B cell (primary cell): Measurements from ENCODE around the gene CCDC50. TPM values are rescaled to one million over a fixed set of nuclear protein-coding genes. Genes with fewer than 3 reads are reported as not detected.

ENCODE experiments used
- ATAC-seq: fragments of 200-7000 bp; cut with Tn5 transposase; one replicate; pipeline ENCODE4 v1.10.0; 2021; ENCODE audit warnings: low read depth, mild to moderate bottlenecking, moderate number of reproducible peaks, moderate library complexity
- CTCF ChIA-PET: fragments of 350-600 bp; sonication (Branson Sonifier 250); formaldehyde crosslinking; loops from one replicate; lab custom pipeline; 2021; ENCODE audit warnings: antibody characterized with exemption, inconsistent platforms; lab: Charles Lee
- POLR2A ChIA-PET: fragments of 350-600 bp; sonication (Branson Sonifier 250); formaldehyde crosslinking; loops from one replicate; lab custom pipeline; 2021; ENCODE audit warnings: antibody characterized with exemption; lab: Charles Lee
- DNase-seq: peaks from one replicate; pipeline ENCODE4 v3.0.0; 2013
- H2AFZ ChIP-seq: 2 replicates; pipeline ENCODE4 v1.6.1; 2012; ENCODE audit warnings: mild to moderate bottlenecking, low read depth, low read length; ENCODE audit not compliant: insufficient read depth, poor library complexity, severe bottlenecking
- H3K27ac ChIP-seq, 2 donors: 1 replicate in 1 of 2; 2 replicates in 1 of 2; pipeline ENCODE4 v1.5.1; 2012 to 2013; ENCODE audit warnings: low read length in 2 of 2, mild to moderate bottlenecking in 2 of 2, moderate library complexity in 1 of 2
- H3K27me3 ChIP-seq, 4 experiments: fragments of 200-600 bp in 1 of 4; sonication (generic) in 1 of 4; replicated peaks in 1 of 4; 1 replicate in 2 of 4; 2 replicates in 2 of 4; pipeline versions ENCODE4 v1.6.1 to v1.7.0; 2013 to 2016; ENCODE audit warnings: low read length in 3 of 4, mild to moderate bottlenecking in 2 of 4, mixed read lengths in 1 of 4, moderate library complexity in 1 of 4; ENCODE audit not compliant: insufficient read depth in 4 of 4, control insufficient read depth in 3 of 4; ENCODE audit errors: control extremely low read depth in 1 of 4
- H3K36me3 ChIP-seq, 2 experiments: replicated peaks in 1 of 2; 1 replicate in 1 of 2; 2 replicates in 1 of 2; pipeline versions ENCODE4 v1.6.1 to v1.7.1; 2013; ENCODE audit warnings: low read length in 1 of 2; ENCODE audit not compliant: insufficient read depth in 2 of 2, control insufficient read depth in 1 of 2; ENCODE audit errors: control extremely low read depth in 1 of 2, extremely low read depth in 1 of 2
- H3K4me1 ChIP-seq, 2 donors: fragments of 200-600 bp in 1 of 2; sonication (generic) in 1 of 2; 1 replicate in 1 of 2; 2 replicates in 1 of 2; pipeline versions ENCODE4 v1.5.1 to v1.6.1; 2013 to 2017; ENCODE audit warnings: low read length in 2 of 2; ENCODE audit not compliant: control insufficient read depth in 2 of 2, insufficient read depth in 2 of 2
- H3K4me2 ChIP-seq: replicated peaks from 2 replicates; pipeline ENCODE3; 2012; ENCODE audit warnings: mild to moderate bottlenecking, low read depth, low read length; ENCODE audit not compliant: poor library complexity, severe bottlenecking
- H3K4me3 ChIP-seq, 5 experiments: fragments of 200-600 bp in 1 of 5; sonication (generic) in 1 of 5; 1 replicate in 3 of 5; 2 replicates in 2 of 5; pipeline versions ENCODE4 v1.5.1 to v1.7.0; 2011 to 2016; ENCODE audit warnings: low read length in 4 of 5, mild to moderate bottlenecking in 4 of 5, low read depth in 2 of 5, control low read depth in 1 of 5, moderate library complexity in 1 of 5; ENCODE audit not compliant: insufficient read depth in 1 of 5; ENCODE audit errors: control extremely low read depth in 1 of 5, extremely low read depth in 1 of 5
- H3K79me2 ChIP-seq: fragments of 200-600 bp; sonication (generic); one replicate; pipeline ENCODE4 v1.6.0; 2016; ENCODE audit warnings: low read length; ENCODE audit not compliant: control insufficient read depth, insufficient read depth
- H3K9ac ChIP-seq: fragments of 200-600 bp; sonication (generic); 2 replicates; pipeline ENCODE4 v1.6.1; 2017; ENCODE audit warnings: mild to moderate bottlenecking, low read length, moderate library complexity
- H3K9me3 ChIP-seq, 3 donors: one replicate each; pipeline versions ENCODE4 v1.6.1 to v1.7.1; 2013; ENCODE audit warnings: low read length in 2 of 3; ENCODE audit not compliant: control insufficient read depth in 2 of 3, insufficient read depth in 1 of 3; ENCODE audit errors: control extremely low read depth in 1 of 3
- H4K20me1 ChIP-seq: 2 replicates; pipeline ENCODE4 v1.6.0; 2012; ENCODE audit warnings: mild to moderate bottlenecking, low read length; ENCODE audit not compliant: insufficient read depth, control insufficient read depth, poor library complexity, severe bottlenecking
- H3K27ac Mint-ChIP-seq: one replicate; pipeline ENCODE4 v1.8.0; 2021; ENCODE audit warnings: mixed read lengths
- H3K27me3 Mint-ChIP-seq: one replicate; pipeline ENCODE4 v1.8.0; 2021; ENCODE audit warnings: mixed read lengths
- H3K4me1 Mint-ChIP-seq: one replicate; pipeline ENCODE4 v1.8.0; 2021; ENCODE audit warnings: mixed read lengths
- H3K4me3 Mint-ChIP-seq: one replicate; pipeline ENCODE4 v1.8.0; 2021; ENCODE audit warnings: mixed read lengths
- H3K9me3 Mint-ChIP-seq: one replicate; pipeline ENCODE4 v1.8.0; 2022; ENCODE audit warnings: mixed read lengths; ENCODE audit not compliant: insufficient read depth
- CTCF ChIP-seq: fragments of 200-600 bp; IDR thresholded peaks from one replicate; pipeline ENCODE4 v1.8.0; 2022; ENCODE audit warnings: antibody characterized with exemption, mild to moderate bottlenecking
- EZH2 ChIP-seq: IDR thresholded peaks from 2 replicates; pipeline ENCODE4 v1.6.1; 2012; ENCODE audit warnings: borderline replicate concordance, low read depth, mild to moderate bottlenecking, moderate library complexity, low read length; ENCODE audit not compliant: insufficient read depth, poor library complexity, severe bottlenecking
- WGBS: methylation state at CpG from one replicate; pipeline ENCODE4 v1.1.5; 2013; ENCODE audit warnings: missing lambda C conversion rate; ENCODE audit not compliant: insufficient coverage; 5-methylcytosine and 5-hydroxymethylcytosine counted together
- intact Hi-C: fragments of 100-400 bp; cut with micrococcal nuclease; formaldehyde crosslinking; loops from one replicate; pipeline ENCODE4 v1.10.0; 2022
- polyA plus RNA-seq: library from polyadenylated mRNA; depleted of rRNA; stranded (reverse); fragments of >200 nt; gene quantifications from 2 replicates; pipeline ENCODE4 v1.2.3, GENCODE V29; 2012
- total RNA-seq, 2 donors: library from RNA; stranded (reverse); fragments of 120-200 nt in 1 of 2; gene quantifications; 1 replicate in 1 of 2; 2 replicates in 1 of 2; pipeline versions ENCODE4 v1.2.3 to v1.2.4, GENCODE V29; 2013 to 2022

The CCDC50 gene
- total and polyA plus RNA-seq, 2 donors (not counting 1 experiment from before 2014, with no cell fraction given): 48.7 to 121 TPM

GRCh38 chr3:191358929-191359328, 29.7 kb downstream of the CCDC50 start:
- Histone ChIP-seq H2AFZ (no peak overlapping the region), H3K4me1 (peaks cover 27 to 29% of the 10 kb centered on the region in 2 donors), H3K27me3 (no peaks in the 10 kb centered on the region), H3K27ac (peak overlapping the region in 1 of 2 donors; percentile 63), H4K20me1 (no peaks in the 10 kb centered on the region), H3K9me3 (no peaks in the 10 kb centered on the region), H3K79me2 (peaks cover 52% of the 10 kb centered on the region), H3K4me2 (peak overlapping the region; percentile 20), H3K4me3 (no peak overlapping the region), H3K36me3 (peaks cover 10 to 73% of the 10 kb centered on the region in 2 experiments), H3K9ac (no peak overlapping the region)
- intact Hi-C loops: no loop called here
- H3K27ac Mint-ChIP-seq: peak overlapping the region; percentile 39
- TF ChIP-seq EZH2 (no peak), CTCF (no peak)
- ATAC-seq: no peak
- H3K4me1 Mint-ChIP-seq: peaks cover 58% of the 10 kb centered on the region
- H3K4me3 Mint-ChIP-seq: peak overlapping the region; percentile 3
- POLR2A ChIA-PET: interaction anchor here (0.6 kb wide), 1 partner anchor 157 kb away, joined by 3 read pairs; no protein-coding TSS in a partner anchor
- CTCF ChIA-PET: interaction anchor here (1.0 to 2.3 kb wide), 6 partner anchors 15 to 118 kb away, joined by 3 to 10 read pairs (median 4); no protein-coding TSS in a partner anchor
- 73% methylated on average over 2 of the region's 2 CpGs for WGBS
- DNase-seq: no peak
- no peaks in the 10 kb centered on the region for H3K9me3 Mint-ChIP-seq
- no peaks in the 10 kb centered on the region for H3K27me3 Mint-ChIP-seq

- WGBS: no CpG with 5 or more reads among the region's 3 CpGs
Observed at GRCh38 chr3:191360620-191361019, 31.4 kb downstream of the CCDC50 start.

More at GRCh38 chr3:191360620-191361019, 31.4 kb downstream of the CCDC50 start:
- Histone ChIP-seq H3K27ac (peak overlapping the region in 1 of 2 donors; percentile 63), H3K27me3 (no peaks in the 10 kb centered on the region), H3K4me1 (peaks cover 21 to 22% of the 10 kb centered on the region in 2 donors), H3K9me3 (no peaks in the 10 kb centered on the region), H3K36me3 (peaks cover 10 to 90% of the 10 kb centered on the region in 2 experiments), H4K20me1 (no peaks in the 10 kb centered on the region), H3K4me2 (no peak overlapping the region), H2AFZ (no peak overlapping the region), H3K79me2 (peaks cover 43% of the 10 kb centered on the region), H3K9ac (no peak overlapping the region), H3K4me3 (no peak overlapping the region)
- H3K4me1 Mint-ChIP-seq: peaks cover 49% of the 10 kb centered on the region
- TF ChIP-seq CTCF (no peak), EZH2 (no peak)
- peak overlapping the region; percentile 33 for H3K27ac Mint-ChIP-seq
- no peaks in the 10 kb centered on the region for H3K9me3 Mint-ChIP-seq
- no peak overlapping the region for H3K4me3 Mint-ChIP-seq
- intact Hi-C loops: no loop called here
- DNase-seq (no peak), ATAC-seq (no peak)
- H3K27me3 Mint-ChIP-seq: no peaks in the 10 kb centered on the region
- POLR2A ChIA-PET: interaction anchor here (1.0 kb wide), 1 partner anchor 115 kb away, joined by 5 read pairs; no protein-coding TSS in a partner anchor
- CTCF ChIA-PET: interaction anchor here (1.1 to 2.3 kb wide), 3 partner anchors 24 to 117 kb away, joined by 3 to 10 read pairs (median 5); no protein-coding TSS in a partner anchor
